SHP77 (cell line): Measurements from ENCODE around the gene DOCK8.

Experiments
- DNase-seq, 2 experiments: peaks; one replicate each; lab custom pipeline; 2025; lab: John Stamatoyannopoulos, UW

Gene DOCK8

GRCh38 chr9:306907-307306 is 92.2 kb downstream of the DOCK8 start:
- no peak for DNase-seq

GRCh38 chr9:311841-312240 is 97.2 kb downstream of the DOCK8 start:
- DNase-seq, result no peak

- no peak for DNase-seq
These were observed 98.1 kb downstream of the DOCK8 start for GRCh38 chr9:312596-313320.

GRCh38 chr9:316382-316965 is 101.8 kb downstream of the DOCK8 start:
- DNase-seq, result no peak

- peak; percentile 58 to 60 for DNase-seq
These were observed 104.0 kb downstream of the DOCK8 start for GRCh38 chr9:318646-319045.

GRCh38 chr9:324971-325370 is 110.3 kb downstream of the DOCK8 start:
- no peak for DNase-seq

GRCh38 chr9:326667-327066 is 112.0 kb downstream of the DOCK8 start:
- no peak for DNase-seq

- DNase-seq, result no peak
These were observed 113.8 kb downstream of the DOCK8 start for GRCh38 chr9:328453-328852.

- no peak for DNase-seq
These were observed 116.5 kb downstream of the DOCK8 start for GRCh38 chr9:331197-331596.

GRCh38 chr9:335373-335772 is 120.7 kb downstream of the DOCK8 start:
- DNase-seq, result no peak

- DNase-seq, result no peak
These were observed 121.4 kb downstream of the DOCK8 start for GRCh38 chr9:336039-336438.

- DNase-seq, result no peak
These were observed 123.9 kb downstream of the DOCK8 start for GRCh38 chr9:338602-339001.

GRCh38 chr9:341634-342421 is 127.2 kb downstream of the DOCK8 start:
- DNase-seq, result no peak

- no peak for DNase-seq
These were observed 129.1 kb downstream of the DOCK8 start for GRCh38 chr9:343773-344172.

- DNase-seq, result no peak
These were observed 131.5 kb downstream of the DOCK8 start for GRCh38 chr9:346111-346571.

GRCh38 chr9:347667-348292 is 133.1 kb downstream of the DOCK8 start:
- no peak for DNase-seq

GRCh38 chr9:350384-350783 is 135.7 kb downstream of the DOCK8 start:
- no peak for DNase-seq

- DNase-seq, result no peak
These were observed 137.3 kb downstream of the DOCK8 start for GRCh38 chr9:351916-352315.

GRCh38 chr9:353077-353476 is 138.4 kb downstream of the DOCK8 start:
- no peak for DNase-seq

GRCh38 chr9:354453-354852 is 139.8 kb downstream of the DOCK8 start:
- DNase-seq, result no peak

GRCh38 chr9:357560-357959 is 142.9 kb downstream of the DOCK8 start:
- DNase-seq, result no peak

- DNase-seq, result no peak
These were observed 148.1 kb downstream of the DOCK8 start for GRCh38 chr9:362561-363273.
